ENCODE results near the gene ETV7.

- no peak for TF ChIP-seq CTCF (conservative IDR thresholded peaks at IDR 0.05 in 1 of 2, IDR thresholded peaks at IDR 0.05 in 1 of 2; ENCODE audit: low read depth in 1 of 2, low read length in 2 of 2)
- TF ChIP-seq EZH2 (IDR thresholded peaks at IDR 0.05; ENCODE audit: low read length, missing control alignments), result no peak
Measured at GRCh38 chr6:36320475-36320874, 67.0 kb downstream of the ETV7 start.

Measured in fibroblast of lung (primary cell).